Activated T-helper 1 cell treated with Interleukin-2 at 50 U/mL for 16 hours (primary cell): ENCODE results near the gene ANKRD55.
"Not testable (repeated sequence)": the region's sequence is repeated elsewhere in the genome, so short reads cannot be mapped to it uniquely, and the experiment has no call there.

Experiments used
- DNase-seq: peaks from one replicate; pipeline ENCODE4 v3.0.0-alpha.2; 2020; ENCODE audit warnings: low read depth

Gene ANKRD55

DNA sequence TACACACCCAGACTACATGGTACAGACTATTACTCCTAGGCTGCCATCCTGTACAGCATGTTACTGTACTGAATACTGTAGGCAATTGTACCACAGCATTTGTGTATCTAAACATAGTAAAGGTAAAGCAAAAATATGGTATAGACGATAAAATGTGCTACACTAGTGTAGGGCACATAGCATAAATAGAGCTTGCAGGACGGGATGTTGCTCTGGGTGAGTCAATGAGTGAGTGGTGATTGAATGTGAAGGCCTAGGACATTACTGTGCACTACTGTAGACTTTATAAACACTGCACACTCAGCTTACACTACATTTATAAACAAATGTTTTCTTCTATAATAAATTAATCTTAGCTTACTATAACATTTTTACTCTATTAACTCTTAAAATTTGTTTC lies 25.6 kb downstream of the ANKRD55 start:
- no peak for DNase-seq

DNA sequence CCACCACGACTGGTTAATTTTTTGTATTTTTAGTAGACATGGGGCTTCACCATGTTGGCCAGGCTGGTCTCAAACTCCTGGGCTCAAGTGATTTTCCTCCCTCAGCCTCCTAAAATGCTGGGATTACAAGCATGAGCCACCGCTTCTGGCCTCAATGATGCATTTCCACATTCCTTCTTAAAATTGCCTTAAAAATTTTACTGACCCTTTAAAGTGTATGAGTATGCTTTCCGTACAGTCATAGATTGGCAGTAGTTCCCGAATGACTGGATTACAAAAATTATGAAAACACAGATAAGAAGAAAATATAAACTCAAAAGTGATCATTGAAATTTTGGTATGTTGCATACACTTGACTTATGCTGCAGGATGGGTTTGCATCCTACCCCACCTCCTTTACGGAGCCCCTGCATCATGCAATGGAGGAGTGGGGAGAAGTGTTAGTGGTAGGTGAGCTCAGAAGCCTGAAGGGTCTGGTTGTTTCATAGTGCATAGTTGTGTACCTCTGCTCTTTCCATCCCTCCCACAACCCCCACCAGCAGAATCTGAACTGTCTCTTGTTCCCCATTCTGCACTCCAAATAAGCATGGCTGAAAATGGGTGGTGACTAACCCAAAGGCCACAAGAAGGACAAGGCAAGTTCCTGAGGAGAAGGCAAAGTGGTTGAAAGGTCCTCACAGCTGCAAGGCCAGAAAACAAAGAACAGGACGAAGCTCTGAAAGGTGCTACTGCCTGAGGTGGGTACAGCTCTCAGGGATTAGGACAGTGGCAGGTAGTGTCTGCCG lies 26.8 kb downstream of the ANKRD55 start:
- no peak for DNase-seq

DNA sequence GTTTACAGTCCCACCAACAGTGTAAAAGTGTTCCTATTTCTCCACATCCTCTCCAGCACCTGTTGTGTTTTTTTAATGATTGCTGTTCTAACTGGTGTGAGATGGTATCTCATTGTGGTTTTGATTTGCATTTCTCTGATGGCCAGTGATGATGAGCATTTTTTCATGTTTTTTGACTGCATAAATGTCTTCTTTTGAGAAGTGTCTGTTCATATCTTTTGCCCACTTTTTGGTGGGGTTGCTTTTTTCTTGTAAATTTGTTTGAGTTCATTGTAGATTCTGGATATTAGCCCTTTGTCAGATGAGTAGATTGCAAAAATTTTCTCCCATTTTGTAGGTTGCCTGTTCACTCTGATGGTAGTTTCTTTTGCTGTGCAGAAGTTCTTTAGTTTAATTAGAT lies 29.2 kb downstream of the ANKRD55 start:
- not testable (repeated sequence) for DNase-seq

DNA sequence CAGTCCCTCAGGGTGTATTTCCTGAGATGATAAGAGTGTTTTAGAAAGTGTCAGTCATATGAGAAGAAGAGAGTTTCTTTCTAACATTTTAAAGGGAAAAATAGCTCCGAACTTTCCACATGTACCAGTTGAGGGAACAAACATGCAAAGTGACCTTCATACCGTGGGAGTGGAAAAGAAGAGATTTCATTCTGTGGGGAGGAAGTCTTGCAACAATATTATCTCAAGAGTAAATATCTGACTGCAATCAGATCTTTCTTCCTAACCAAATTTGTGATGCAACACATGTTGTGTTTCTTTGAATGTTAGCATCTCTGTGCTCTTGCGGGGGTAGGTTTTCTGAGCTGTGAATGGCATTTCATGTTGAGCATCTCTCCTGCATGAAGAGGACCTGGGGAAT lies 30.6 kb downstream of the ANKRD55 start:
- DNase-seq, result no peak

DNA sequence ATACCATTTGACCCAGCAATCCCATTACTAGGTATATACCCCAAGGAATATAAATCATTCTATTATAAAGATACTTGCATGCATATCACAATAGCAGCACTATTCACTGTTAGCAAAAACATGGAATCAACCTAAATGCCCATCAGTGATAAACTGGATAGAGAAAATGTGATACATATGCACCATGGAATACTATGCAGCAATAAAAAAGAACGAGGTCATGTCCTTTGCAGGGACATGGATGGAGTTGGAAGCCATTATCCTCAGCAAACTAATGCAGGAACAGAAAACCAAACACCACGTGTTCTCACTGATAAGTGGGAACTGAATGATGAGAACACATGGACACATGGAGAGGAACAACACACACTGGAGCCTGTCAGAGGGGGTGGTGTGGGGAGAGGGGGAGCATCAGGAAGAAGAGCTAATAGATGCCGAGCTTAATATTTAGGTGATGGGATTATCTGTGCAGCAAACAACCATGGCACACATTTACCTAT lies 31.3 kb downstream of the ANKRD55 start:
- not testable (repeated sequence) for DNase-seq

DNA sequence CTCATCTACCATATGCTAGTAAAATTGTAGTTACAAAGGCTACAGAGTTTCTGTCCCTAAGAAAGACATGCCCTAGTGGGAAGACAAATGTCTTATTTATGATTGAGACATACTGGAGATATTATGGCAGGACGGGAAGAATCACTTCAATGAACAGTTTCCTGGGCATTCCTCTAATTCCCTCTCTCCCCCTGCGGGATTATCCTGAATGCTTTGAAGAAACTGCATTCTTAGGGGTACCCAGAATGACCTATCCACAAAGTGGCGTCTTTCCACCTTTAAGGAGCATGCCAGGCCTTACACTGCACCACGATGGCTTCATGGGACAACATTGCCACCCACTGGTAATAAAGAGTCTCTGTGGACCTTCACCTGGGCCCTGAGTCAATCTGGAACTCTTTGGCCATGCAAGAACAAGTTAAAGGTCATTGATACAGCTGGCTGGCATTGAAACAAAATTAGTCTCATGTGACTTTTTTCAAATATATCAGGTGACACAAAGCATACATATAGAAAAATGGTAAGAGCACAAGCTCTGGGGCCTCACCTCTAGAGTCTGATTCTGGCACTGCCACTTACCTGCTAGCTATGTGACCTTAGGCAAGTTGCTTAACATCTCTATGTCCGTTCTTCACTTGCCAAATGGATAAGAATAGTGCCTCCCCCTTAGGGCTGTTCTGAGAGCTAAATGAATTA lies 32.0 kb downstream of the ANKRD55 start:
- peak; percentile 34 for DNase-seq

DNA sequence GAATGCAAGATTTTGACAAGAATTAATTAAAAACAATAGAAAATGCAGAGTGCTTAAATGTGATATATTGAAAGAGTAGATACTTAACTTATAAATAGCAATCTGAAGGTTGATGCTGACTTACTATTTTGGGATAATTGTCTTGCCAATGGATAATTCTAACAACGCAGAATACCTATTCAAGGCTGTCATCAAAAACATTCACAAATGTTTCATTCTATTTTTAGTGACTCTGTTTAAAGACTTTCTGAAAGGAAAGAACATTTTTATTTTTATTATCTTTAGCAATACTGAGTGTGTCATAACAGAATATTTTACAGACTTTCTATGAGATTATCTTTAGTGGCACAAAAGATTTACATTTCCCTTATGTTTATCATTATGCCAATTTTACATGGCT lies 38.1 kb downstream of the ANKRD55 start:
- no peak for DNase-seq

DNA sequence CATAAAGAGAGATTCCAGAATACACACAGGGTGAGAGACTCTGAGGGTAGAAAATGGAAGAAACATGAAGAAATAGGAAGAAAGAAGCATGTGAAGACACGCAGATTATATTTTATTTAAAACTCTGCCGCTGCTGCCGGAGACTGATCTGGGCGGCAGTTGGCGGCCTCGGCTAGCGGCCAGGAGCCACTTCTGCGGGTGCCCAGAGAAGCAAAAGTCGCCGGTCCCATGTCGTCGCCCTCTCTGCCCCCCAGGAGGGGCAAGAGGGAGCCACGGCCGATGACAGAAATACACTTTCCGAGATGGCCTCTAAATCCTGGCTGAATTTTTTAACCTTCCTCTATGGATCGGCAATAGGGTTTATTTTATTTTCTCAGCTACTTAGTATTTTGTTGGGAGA lies 40.9 kb downstream of the ANKRD55 start:
- no peak for DNase-seq

DNA sequence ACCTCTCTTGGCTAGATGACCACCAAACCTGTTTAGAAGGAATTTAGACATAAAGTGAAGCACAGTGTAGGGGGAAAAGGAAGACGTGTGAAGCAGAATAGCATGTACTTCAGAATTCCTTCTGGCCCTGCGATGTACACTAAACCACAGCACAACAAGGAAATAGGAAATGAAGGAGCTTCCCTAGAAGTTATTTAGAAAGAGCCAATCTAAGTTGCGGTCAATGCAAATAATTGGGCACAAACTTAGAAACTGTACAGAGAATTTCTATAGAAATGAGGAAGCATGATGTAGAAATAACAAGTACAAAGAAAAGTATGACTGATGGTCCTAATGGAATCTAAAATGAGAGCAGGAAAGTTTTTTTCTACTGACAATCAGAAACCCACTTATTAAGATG lies 41.5 kb downstream of the ANKRD55 start:
- no peak for DNase-seq

DNA sequence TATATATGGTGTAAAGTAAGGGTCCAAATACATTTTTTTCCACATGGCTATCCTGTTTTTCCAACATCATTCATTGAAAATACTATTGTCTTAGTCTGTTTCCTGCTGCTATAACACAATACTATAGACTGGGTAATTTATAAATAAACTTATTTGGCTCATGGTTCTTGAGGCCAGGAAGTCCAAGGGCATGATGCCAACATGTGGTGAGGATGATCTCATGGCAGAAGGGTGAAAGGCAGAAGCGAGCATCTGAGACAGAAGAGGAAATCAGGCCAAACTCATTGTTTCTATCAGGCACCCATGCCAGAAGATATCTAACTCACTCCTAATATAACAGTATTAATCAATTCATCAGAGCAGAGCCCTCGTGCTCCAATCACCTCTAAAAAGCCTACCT lies 42.6 kb downstream of the ANKRD55 start:
- peak; percentile 17 for DNase-seq

DNA sequence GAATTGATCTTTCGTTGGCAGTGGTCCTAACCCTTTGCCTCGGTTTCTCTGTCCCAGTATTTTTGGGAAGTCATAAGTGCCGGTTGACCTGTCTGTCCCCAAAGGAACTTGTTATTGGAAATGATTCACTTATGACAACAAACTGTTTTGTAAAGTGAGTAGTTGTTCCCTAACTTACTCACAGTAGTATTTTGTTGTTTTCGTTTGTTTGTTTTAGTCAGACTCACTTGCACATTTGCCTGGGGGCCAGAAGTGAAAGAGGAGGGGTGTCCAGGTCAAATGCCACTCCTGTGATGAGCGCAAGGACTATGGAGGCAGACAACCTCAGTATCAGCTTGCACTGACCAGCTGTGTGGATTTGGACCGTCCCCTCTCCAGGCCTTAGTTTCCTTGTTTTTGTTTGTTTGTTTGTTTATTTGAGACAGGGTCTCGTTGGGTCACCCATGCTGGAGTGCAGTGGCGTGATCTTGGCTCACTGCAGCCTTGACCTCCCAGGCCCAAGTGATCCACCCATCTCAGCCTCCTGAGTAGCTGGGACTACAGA lies 47.3 kb downstream of the ANKRD55 start:
- DNase-seq, result no peak

DNA sequence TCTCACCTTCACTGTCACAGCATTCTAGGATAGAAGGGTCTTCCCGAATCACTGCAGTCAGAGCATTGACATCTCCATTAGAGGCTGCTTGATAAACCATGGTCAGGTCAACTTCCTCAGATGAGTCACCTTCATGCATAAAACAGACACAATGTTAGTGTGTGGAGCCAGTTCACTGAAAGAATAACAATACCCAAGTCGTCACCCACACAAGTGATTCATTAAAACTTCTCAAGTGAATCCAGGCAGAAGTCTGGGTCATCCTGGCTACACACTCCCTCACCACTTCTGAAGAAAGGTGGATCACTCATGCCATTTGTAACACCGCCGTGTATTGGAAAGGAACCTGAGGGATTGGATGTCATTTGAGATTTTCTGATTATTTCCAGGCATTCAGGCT lies 49.6 kb downstream of the ANKRD55 start:
- DNase-seq, result no peak

DNA sequence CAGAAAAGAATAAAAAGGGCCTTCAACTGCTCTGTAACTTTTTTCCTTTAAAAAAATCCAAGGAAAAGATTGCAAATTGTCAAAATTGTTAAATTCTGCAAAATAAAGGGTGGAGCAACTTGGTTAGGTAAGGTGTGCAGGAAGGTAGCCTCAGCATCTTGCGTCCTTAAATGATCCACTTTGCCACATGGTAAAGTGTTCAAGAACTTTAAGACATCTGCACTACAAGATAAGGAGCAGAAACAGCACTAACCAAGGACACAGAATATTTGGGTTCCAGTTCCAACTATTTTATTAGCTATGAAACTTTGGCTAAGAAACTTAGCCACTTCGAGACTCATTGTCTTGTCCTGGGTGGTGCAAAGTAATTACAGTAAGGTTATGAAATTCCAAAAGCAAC lies 53.7 kb downstream of the ANKRD55 start:
- DNase-seq, result no peak

DNA sequence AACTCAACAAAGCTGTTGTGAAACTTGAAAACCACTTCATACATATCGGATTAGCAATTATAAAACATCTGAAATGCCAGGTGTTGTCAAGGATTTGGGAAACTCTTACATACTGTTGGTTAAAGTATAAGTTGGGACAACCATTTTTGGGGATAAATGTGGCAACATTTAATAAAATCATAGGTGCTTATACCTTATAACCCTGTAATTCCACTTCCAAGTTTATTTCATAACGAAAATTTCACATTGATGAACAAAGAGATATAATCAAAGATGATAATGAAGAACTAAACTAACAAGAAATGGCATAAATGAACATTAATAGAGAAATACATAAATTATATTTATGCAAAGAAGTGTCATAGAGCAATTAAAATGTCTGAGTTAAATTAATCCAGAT lies 54.3 kb downstream of the ANKRD55 start:
- no peak for DNase-seq

DNA sequence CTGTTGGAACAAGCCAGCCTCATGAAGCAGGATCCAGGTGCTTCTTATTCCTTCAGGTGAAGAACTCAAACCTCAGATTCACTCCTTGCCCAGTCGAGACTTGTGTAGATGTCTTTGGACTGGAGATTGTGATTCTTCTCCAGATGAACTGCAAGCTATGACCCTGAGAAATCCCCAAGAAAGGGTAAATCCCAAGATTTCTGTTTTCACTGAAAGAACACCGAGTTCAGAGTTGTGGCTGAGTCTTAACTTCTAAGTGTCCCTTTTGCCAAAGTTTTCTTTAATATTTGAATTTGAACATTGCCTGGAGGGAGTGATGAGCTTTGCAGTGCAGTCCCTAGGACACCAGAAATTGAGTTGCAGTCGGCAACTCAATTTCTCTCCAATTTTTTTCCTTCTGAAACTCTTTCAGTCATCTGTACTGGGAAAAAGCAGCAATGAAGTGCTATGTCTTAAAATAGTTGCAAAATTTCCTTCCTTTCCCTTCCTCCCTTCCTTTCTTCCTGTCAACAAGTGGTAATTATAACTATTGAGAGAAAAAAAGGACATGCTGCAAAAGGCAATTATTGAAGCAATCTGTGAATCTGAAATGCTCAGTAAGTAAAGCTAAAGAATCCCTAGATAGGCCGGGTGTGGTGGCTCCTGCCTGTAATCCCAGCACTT lies 56.1 kb downstream of the ANKRD55 start:
- DNase-seq, result no peak

DNA sequence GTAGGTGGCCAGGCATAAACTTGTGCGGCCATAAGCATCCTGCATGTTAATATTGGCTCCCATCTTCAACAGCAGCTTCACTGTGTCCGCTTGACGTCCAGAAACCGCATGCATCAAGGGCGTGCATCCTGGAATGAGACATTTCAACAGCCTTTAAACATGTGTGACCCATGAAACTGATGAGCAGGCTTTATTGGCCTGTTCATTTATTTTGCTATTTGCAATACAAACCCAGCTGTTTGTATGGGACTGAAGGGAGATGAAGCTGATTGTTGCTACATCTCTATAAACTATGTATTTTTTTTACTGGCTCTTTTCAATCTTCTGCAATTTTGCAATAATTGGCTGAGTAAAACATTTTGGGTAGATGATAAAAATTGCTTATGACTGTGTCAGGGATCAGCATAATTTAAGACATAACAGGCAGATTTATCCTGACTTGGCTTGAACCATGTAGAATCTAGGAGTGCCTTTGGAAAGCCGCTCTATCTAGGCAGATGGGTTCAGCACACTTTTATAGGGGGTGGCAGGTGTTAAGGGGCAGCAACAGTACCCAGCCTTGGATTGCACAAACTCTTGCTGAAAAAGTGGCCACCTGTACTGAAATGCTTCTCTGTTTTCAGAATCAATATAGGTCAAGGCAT lies 56.9 kb downstream of the ANKRD55 start:
- DNase-seq, result no peak

DNA sequence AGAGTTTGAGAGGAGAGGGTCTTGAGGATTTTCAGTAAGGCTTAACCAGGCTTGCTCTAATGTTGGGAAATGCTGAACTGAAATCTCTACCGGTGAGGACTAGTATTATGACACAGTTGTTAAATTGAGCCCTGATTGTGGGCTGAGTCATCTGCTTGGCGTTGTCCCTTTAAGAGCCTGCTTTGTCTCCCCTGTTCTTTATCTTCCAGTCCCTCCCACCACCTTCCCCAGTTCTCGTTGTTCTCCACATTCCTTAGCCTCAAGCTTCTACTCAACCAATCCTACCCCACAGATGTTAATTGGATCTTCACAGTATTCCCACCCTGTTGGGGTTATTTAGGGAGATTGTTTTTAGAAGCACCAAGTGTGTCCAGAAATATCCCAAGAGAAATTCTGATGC lies 57.6 kb downstream of the ANKRD55 start:
- DNase-seq, result no peak

DNA sequence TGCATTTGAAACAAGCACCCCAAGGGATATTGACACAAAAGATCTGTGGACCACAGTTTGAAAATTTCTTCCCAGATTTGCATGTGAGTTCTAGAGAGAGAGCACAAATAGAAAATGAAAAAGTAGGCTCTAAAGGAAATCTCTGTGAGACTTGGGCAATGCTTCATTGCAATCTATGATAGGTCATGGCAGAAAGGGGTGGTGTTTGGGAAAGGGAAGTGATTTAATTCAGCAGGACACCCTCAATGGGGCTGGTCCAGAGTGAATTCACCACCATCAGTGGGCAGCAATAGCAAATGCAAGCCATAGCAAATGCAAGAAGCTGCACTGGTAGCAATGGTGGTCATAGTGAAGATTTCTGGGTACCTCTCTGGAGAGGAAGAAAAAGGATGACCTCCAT lies 58.1 kb downstream of the ANKRD55 start:
- no peak for DNase-seq

DNA sequence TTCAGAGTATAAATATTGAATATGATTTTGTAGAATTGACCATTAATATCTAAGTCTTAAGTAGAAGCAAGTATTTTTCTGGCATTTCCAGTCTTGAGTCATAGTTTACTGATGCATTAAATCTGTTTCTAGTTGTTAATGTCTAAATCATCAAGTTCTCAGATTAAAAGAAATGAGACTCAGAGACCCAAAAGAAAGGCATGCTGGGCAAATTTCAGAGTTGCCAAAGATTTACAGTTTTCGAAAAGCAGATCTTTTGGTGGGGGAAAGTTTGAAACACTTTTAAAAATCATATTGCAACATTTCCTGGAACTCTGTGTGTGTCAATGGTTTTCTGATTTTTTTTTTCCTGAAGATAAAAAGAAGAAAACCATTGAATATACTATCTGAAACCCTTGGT lies 60.9 kb downstream of the ANKRD55 start:
- DNase-seq, result no peak

DNA sequence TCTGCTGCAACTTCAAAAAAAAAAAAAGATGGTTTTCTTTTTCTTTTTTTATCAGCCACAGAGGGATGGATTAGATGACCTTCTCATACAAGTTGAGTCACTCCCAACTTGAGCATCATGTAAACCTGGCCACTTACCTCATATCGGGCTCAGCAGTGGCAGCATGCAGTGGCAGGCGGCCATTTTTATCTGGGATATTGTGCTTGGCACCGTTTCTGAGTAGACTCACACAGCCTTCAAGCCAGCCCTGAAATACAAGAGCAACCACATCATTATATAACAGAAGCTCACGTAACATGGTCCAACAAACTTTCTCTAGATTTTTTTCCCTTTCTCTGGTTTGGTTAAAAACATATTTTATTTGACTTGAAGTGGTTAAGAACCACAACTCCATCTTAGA lies 62.6 kb downstream of the ANKRD55 start:
- no peak for DNase-seq

DNA sequence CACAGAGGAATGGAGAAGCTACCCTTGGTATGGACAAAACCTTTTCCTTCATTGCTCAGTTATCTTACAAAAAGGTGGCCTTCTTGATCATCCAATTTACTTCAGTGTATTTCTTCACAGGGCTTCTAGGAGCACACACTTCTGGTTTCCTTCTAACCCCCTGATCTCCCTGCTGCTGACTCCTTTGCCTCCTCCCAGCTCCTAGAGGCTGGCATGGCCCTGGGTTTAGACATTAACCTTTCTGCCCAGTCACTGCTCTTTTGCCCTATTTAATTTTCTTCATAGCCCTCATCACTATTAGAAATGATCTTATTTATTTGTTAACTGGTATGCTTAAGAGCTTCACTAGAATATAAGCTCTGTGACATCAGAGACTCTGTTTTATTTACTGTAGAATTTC lies 63.2 kb downstream of the ANKRD55 start:
- no peak for DNase-seq

DNA sequence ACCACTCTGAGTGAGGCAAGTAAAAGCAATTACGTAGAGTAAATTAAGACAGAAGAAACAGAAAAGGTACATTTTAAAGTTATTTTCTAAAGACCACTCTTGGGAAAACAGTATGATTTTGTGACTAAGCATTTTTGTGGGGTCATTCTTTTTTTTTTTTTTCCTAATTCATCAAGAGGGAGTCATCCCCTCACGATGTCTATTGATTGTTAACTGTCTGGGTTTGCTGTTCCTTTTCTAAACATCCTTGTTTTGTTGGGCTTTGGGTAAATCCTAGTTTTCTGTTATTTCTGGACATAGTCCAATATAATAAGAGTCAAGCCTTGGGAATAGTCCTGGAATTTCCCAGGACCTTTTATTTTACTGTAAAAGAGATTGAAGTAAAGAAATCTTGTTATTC lies 63.8 kb downstream of the ANKRD55 start:
- no peak for DNase-seq
